ENCODE data around the gene PROCA1.

Gene PROCA1

DNA sequence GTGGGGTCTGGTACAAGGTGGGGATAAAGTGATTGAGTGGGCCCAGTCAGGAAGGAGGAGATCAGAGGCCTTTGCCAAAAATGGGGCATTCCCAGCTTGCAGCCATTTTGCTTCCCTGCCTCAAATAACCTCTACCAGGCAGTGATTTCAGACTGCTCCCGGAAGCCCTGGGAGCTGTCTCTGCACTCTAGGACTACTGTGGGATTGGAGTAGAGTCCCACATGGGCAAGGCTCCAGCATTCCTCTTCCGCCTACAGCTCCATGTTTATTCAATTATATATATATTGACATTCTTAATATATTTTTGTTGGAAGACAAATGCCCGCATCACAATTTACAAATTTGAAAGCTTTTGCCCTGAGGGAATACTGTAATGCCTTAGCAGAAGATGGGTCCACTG is 36.2 kb downstream of the PROCA1 start:
- Histone ChIP-seq H3F3A (ENCODE audit: control insufficient read depth, insufficient read depth) (no peaks in the 10 kb centered on the region), H3K4me3 (ENCODE audit: low read length) (no peak overlapping the region), H3K27me3 (ENCODE audit: control insufficient read depth, low read length) (no peaks in the 10 kb centered on the region), H3K79me2 (ENCODE audit: control insufficient read depth, low read length) (peaks cover 5% of the 10 kb centered on the region; the same call in 1 of the 2 replicates), H4K20me1 (ENCODE audit: control insufficient read depth, insufficient read depth, low read depth, low read length) (no peaks in the 10 kb centered on the region), H3K27ac (ENCODE audit: low read depth, low read length) (no peak overlapping the region), H3K4me2 (ENCODE audit: low read length) (no peak overlapping the region), H3K9me3 (ENCODE audit: control insufficient read depth, insufficient read depth, low read length) (no peaks in the 10 kb centered on the region), H3K36me3 (ENCODE audit: control insufficient read depth, low read length) (peaks cover 83% of the 10 kb centered on the region), H3K9me2 (replicated peaks; ENCODE audit: control insufficient read depth, low read length) (no peaks in the 10 kb centered on the region), H3K4me1 (ENCODE audit: control insufficient read depth, low read length) (no peaks in the 10 kb centered on the region)
- TF ChIP-seq EZH2phosphoT487 (IDR thresholded peaks at IDR 0.05; ENCODE audit: borderline replicate concordance, low read length), result no peak
- TF ChIP-seq, protein P1, sequence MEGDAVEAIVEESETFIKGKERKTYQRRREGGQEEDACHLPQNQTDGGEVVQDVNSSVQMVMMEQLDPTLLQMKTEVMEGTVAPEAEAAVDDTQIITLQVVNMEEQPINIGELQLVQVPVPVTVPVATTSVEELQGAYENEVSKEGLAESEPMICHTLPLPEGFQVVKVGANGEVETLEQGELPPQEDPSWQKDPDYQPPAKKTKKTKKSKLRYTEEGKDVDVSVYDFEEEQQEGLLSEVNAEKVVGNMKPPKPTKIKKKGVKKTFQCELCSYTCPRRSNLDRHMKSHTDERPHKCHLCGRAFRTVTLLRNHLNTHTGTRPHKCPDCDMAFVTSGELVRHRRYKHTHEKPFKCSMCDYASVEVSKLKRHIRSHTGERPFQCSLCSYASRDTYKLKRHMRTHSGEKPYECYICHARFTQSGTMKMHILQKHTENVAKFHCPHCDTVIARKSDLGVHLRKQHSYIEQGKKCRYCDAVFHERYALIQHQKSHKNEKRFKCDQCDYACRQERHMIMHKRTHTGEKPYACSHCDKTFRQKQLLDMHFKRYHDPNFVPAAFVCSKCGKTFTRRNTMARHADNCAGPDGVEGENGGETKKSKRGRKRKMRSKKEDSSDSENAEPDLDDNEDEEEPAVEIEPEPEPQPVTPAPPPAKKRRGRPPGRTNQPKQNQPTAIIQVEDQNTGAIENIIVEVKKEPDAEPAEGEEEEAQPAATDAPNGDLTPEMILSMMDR (IDR thresholded peaks at IDR 0.05; ENCODE audit: low read depth, low read length, poor library complexity, severe bottlenecking), result no peak

- no peak for TF ChIP-seq EZH2phosphoT487 (IDR thresholded peaks at IDR 0.05; ENCODE audit: borderline replicate concordance, low read length)
- TF ChIP-seq, protein P1 (IDR thresholded peaks at IDR 0.05; ENCODE audit: low read depth, low read length, poor library complexity, severe bottlenecking), result no peak
These were observed 41.8 kb downstream of the PROCA1 start for GRCh38 chr17:28669918-28670317.

GRCh38 chr17:28667870-28668269 is 43.8 kb downstream of the PROCA1 start:
- TF ChIP-seq EZH2phosphoT487 (IDR thresholded peaks at IDR 0.05; ENCODE audit: borderline replicate concordance, low read length), result no peak
- TF ChIP-seq, protein P1 (IDR thresholded peaks at IDR 0.05; ENCODE audit: low read depth, low read length, poor library complexity, severe bottlenecking), result no peak
- Histone ChIP-seq H3K36me3 (ENCODE audit: control insufficient read depth, low read length) (peaks cover 64% of the 10 kb centered on the region), H3K4me2 (ENCODE audit: low read length) (no peak overlapping the region), H3K9me3 (ENCODE audit: control insufficient read depth, insufficient read depth, low read length) (no peaks in the 10 kb centered on the region), H3K79me2 (ENCODE audit: control insufficient read depth, low read length) (peaks cover 69% of the 10 kb centered on the region), H3K9me2 (replicated peaks; ENCODE audit: control insufficient read depth, low read length) (no peaks in the 10 kb centered on the region), H3K4me3 (ENCODE audit: low read length) (no peak overlapping the region), H4K20me1 (ENCODE audit: control insufficient read depth, insufficient read depth, low read depth, low read length) (no peaks in the 10 kb centered on the region), H3K27ac (ENCODE audit: low read depth, low read length) (no peak overlapping the region), H3K4me1 (ENCODE audit: control insufficient read depth, low read length) (peaks cover 10% of the 10 kb centered on the region), H3K27me3 (ENCODE audit: control insufficient read depth, low read length) (no peaks in the 10 kb centered on the region), H3F3A (ENCODE audit: control insufficient read depth, insufficient read depth) (no peaks in the 10 kb centered on the region)

More at GRCh38 chr17:28669918-28670317, 41.8 kb downstream of the PROCA1 start:
- Histone ChIP-seq H3K4me2 (ENCODE audit: low read length) (no peak overlapping the region), H3K4me1 (ENCODE audit: control insufficient read depth, low read length) (peaks cover 3% of the 10 kb centered on the region; the same call in 1 of the 2 replicates), H3K9me2 (replicated peaks; ENCODE audit: control insufficient read depth, low read length) (no peaks in the 10 kb centered on the region), H4K20me1 (ENCODE audit: control insufficient read depth, insufficient read depth, low read depth, low read length) (no peaks in the 10 kb centered on the region), H3K27me3 (ENCODE audit: control insufficient read depth, low read length) (no peaks in the 10 kb centered on the region), H3K36me3 (ENCODE audit: control insufficient read depth, low read length) (peaks cover 81% of the 10 kb centered on the region), H3K27ac (ENCODE audit: low read depth, low read length) (no peak overlapping the region), H3F3A (ENCODE audit: control insufficient read depth, insufficient read depth) (no peaks in the 10 kb centered on the region), H3K9me3 (ENCODE audit: control insufficient read depth, insufficient read depth, low read length) (no peaks in the 10 kb centered on the region), H3K79me2 (ENCODE audit: control insufficient read depth, low read length) (peaks cover 49% of the 10 kb centered on the region), H3K4me3 (ENCODE audit: low read length) (no peak overlapping the region)
